Panc1 (cell line): Measurements from ENCODE around the gene SCART1. TPM values are rescaled to one million over a fixed set of nuclear protein-coding genes. Genes with fewer than 3 reads are reported as not detected.
"Not testable (repeated sequence)": the region's sequence is repeated elsewhere in the genome, so short reads cannot be mapped to it uniquely, and the experiment has no call there.

ENCODE experiments used
- ATAC-seq: fragments of 200-7000 bp; cut with Tn5 transposase; 2 replicates; pipeline ENCODE4 v1.9.1; 2020; ENCODE audit warnings: mild to moderate bottlenecking, moderate library complexity
- BruUV-seq: library from RNA; stranded (reverse); fragments of 400-500 nt; replicated peaks from 2 replicates; lab custom pipeline; 2021; lab: Mats Ljungman, UMichigan
- CTCF ChIA-PET: fragments of 300-600 bp; sonication (Branson Sonifier 250); formaldehyde crosslinking; loops from one replicate; lab custom pipeline; 2022; ENCODE audit warnings: antibody characterized with exemption; lab: Charles Lee
- POLR2A ChIA-PET: fragments of 300-600 bp; sonication (Branson Sonifier 250); formaldehyde crosslinking; loops from one replicate; lab custom pipeline; 2022; ENCODE audit warnings: antibody characterized with exemption; lab: Charles Lee
- DNase-seq: peaks from one replicate; pipeline ENCODE4 v3.0.0-alpha.2; 2010; ENCODE audit warnings: low read depth, low spot score
- H3K27ac ChIP-seq: 2 replicates; pipeline ENCODE4 v1.5.1; 2011; ENCODE audit warnings: mild to moderate bottlenecking, low read length, inconsistent platforms
- H3K27me3 ChIP-seq: fragments of 200-500 bp; sonication (Bioruptor generic); 2 replicates; pipeline ENCODE4 v1.6.0; 2014; ENCODE audit warnings: low read length, inconsistent platforms; ENCODE audit not compliant: control insufficient read depth, insufficient read depth
- H3K36me3 ChIP-seq: fragments of 200-500 bp; sonication (Bioruptor generic); 2 replicates; pipeline ENCODE4 v1.5.1; 2014; ENCODE audit warnings: inconsistent platforms, mild to moderate bottlenecking, low read length, moderate library complexity; ENCODE audit not compliant: control insufficient read depth, insufficient read depth
- H3K4me1 ChIP-seq: 2 replicates; pipeline ENCODE4 v1.5.1; 2011; ENCODE audit warnings: inconsistent platforms, mild to moderate bottlenecking, low read length, moderate library complexity; ENCODE audit not compliant: control insufficient read depth, insufficient read depth
- H3K4me3 ChIP-seq, 2 experiments: 2 replicates each; pipeline ENCODE4 v1.5.1; 2011 to 2012; ENCODE audit warnings: low read depth in 2 of 2, low read length in 2 of 2, mild to moderate bottlenecking in 2 of 2, inconsistent platforms in 1 of 2, moderate library complexity in 1 of 2
- H3K9me3 ChIP-seq: fragments of 200-500 bp; sonication (Bioruptor generic); 2 replicates; pipeline ENCODE4 v1.5.1; 2014; ENCODE audit warnings: low read depth, mild to moderate bottlenecking, inconsistent platforms, low read length, moderate library complexity; ENCODE audit not compliant: control insufficient read depth, insufficient read depth
- CTCF ChIP-seq: fragments of 450-650 bp; IDR thresholded peaks from 2 replicates; pipeline ENCODE4 v1.5.1; 2017; ENCODE audit warnings: mild to moderate bottlenecking
- POLR2AphosphoS5 ChIP-seq: IDR thresholded peaks from 2 replicates; pipeline ENCODE4 v1.6.1; 2012; ENCODE audit warnings: mild to moderate bottlenecking, low read depth, low read length, moderate library complexity
- SIN3A ChIP-seq: IDR thresholded peaks from 2 replicates; pipeline ENCODE4 v1.6.1; 2012; ENCODE audit warnings: low read depth, mild to moderate bottlenecking, low read length, moderate library complexity, borderline replicate concordance; ENCODE audit not compliant: insufficient read depth
- TCF7L2 ChIP-seq: IDR thresholded peaks from 2 replicates; pipeline ENCODE4 v1.6.1; 2011; ENCODE audit warnings: mild to moderate bottlenecking, low read depth, low read length, inconsistent platforms
- in situ Hi-C: cut with HindIII; loops from 2 replicates; pipeline ENCODE4 v1.10.0; 2016; ENCODE audit warnings: low sequenced_read_pairs, low pct_unique_long_range_greater_than_20kb
- intact Hi-C: fragments of 100-400 bp; cut with micrococcal nuclease; formaldehyde crosslinking; loops from one replicate; pipeline ENCODE4 v1.10.0; 2022; ENCODE audit not compliant: unreplicated experiment
- total RNA-seq: library from RNA; stranded (reverse); gene quantifications from one replicate; pipeline ENCODE4 v1.2.1, GENCODE V29; 2021; ENCODE audit not compliant: unreplicated experiment
- TF ChIP-seq, protein P1 (sequence below), 2 experiments: IDR thresholded peaks; 2 replicates each; pipeline ENCODE4 v1.6.1; 2011 to 2012; ENCODE audit warnings: low read depth in 2 of 2, control low read depth in 1 of 2, low read length in 1 of 2, mild to moderate bottlenecking in 1 of 2, moderate library complexity in 1 of 2; ENCODE audit not compliant: insufficient read depth in 1 of 2

The SCART1 gene
- total RNA-seq, 1 experiment from 2014 or later: 0.57 TPM

GRCh38 chr10:133515471-133515870 is 61.7 kb downstream of the SCART1 start:
- no peaks in the 10 kb centered on the region for H3K36me3 ChIP-seq
- DNase-seq (no peak), ATAC-seq (no peak)
- CTCF ChIA-PET: no interaction called here
- no peak overlapping the region for H3K27ac ChIP-seq
- intact Hi-C loops (loop anchor here (5.0 kb wide), 1 partner anchor 78 kb away; no protein-coding TSS in a partner anchor), in situ Hi-C loops (no loop called here)
- POLR2A ChIA-PET: no interaction called here
- H3K4me3 ChIP-seq: no peak overlapping the region
- peaks cover 45% of the 10 kb centered on the region for H3K27me3 ChIP-seq
- BruUV-seq: no TSS peak
- peaks cover 4% of the 10 kb centered on the region; the same call in 1 of the 2 replicates for H3K4me1 ChIP-seq
- no peaks in the 10 kb centered on the region; the same call in 1 of the 2 replicates for H3K9me3 ChIP-seq
- TF ChIP-seq POLR2AphosphoS5 (no peak), TCF7L2 (no peak), SIN3A (no peak), CTCF (no peak)
- TF ChIP-seq, protein P1, sequence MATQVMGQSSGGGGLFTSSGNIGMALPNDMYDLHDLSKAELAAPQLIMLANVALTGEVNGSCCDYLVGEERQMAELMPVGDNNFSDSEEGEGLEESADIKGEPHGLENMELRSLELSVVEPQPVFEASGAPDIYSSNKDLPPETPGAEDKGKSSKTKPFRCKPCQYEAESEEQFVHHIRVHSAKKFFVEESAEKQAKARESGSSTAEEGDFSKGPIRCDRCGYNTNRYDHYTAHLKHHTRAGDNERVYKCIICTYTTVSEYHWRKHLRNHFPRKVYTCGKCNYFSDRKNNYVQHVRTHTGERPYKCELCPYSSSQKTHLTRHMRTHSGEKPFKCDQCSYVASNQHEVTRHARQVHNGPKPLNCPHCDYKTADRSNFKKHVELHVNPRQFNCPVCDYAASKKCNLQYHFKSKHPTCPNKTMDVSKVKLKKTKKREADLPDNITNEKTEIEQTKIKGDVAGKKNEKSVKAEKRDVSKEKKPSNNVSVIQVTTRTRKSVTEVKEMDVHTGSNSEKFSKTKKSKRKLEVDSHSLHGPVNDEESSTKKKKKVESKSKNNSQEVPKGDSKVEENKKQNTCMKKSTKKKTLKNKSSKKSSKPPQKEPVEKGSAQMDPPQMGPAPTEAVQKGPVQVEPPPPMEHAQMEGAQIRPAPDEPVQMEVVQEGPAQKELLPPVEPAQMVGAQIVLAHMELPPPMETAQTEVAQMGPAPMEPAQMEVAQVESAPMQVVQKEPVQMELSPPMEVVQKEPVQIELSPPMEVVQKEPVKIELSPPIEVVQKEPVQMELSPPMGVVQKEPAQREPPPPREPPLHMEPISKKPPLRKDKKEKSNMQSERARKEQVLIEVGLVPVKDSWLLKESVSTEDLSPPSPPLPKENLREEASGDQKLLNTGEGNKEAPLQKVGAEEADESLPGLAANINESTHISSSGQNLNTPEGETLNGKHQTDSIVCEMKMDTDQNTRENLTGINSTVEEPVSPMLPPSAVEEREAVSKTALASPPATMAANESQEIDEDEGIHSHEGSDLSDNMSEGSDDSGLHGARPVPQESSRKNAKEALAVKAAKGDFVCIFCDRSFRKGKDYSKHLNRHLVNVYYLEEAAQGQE (IDR thresholded peaks at IDR 0.05; ENCODE audit: insufficient read depth in 1 of 2, low read depth in 2 of 2, low read length in 1 of 2): no peak

GRCh38 chr10:133516057-133516456 is 62.3 kb downstream of the SCART1 start:
- H3K4me1 ChIP-seq: peaks cover 9% of the 10 kb centered on the region; the same call in 1 of the 2 replicates
- ATAC-seq (no peak), DNase-seq (no peak)
- no peak overlapping the region for H3K4me3 ChIP-seq
- POLR2A ChIA-PET: no interaction called here
- intact Hi-C loops: loop anchor here (5.0 kb wide), 1 partner anchor 79 kb away; no protein-coding TSS in a partner anchor
- in situ Hi-C loops: no loop called here
- BruUV-seq: no TSS peak
- H3K27me3 ChIP-seq: peaks cover 39% of the 10 kb centered on the region
- CTCF ChIA-PET: no interaction called here
- no peak overlapping the region for H3K27ac ChIP-seq
- no peaks in the 10 kb centered on the region for H3K36me3 ChIP-seq
- H3K9me3 ChIP-seq: no peaks in the 10 kb centered on the region; the same call in 1 of the 2 replicates
- TF ChIP-seq POLR2AphosphoS5 (no peak), SIN3A (no peak), TCF7L2 (no peak), CTCF (peak; percentile 16; the same call in 1 of the 2 replicates)

DNA sequence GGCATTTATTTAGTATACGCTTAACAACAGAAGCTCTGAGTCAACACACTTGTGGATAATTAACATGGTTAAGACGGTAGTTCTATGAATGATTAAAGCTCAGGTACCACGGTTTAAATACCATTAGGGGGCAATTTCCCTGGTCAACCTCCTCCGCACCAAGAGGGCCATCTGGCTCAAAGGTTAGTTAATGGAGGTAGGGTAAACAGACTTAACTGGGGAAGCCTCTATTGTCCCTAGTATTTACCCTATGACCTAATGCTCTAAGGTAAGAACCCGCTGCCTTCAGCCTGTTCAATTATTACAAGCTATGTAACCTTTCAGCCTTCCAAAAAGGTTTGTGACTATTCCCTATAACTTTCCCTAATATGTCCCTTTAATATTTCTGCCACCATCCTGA is 64.8 kb downstream of the SCART1 start:
- in situ Hi-C loops, H3K4me3 ChIP-seq, H3K36me3 ChIP-seq, ATAC-seq, H3K27ac ChIP-seq, BruUV-seq, POLR2A ChIA-PET, H3K9me3 ChIP-seq, CTCF ChIA-PET, H3K4me1 ChIP-seq, DNase-seq: not testable (repeated sequence)
- intact Hi-C loops: loop anchor here (5.0 kb wide), 1 partner anchor 81 kb away; no protein-coding TSS in a partner anchor
- H3K27me3 ChIP-seq: peaks cover 19% of the 10 kb centered on the region; the same call in 1 of the 2 replicates
